Measurements from ENCODE around the gene METTL25B. TPM values are rescaled to one million over a fixed set of nuclear protein-coding genes. Genes with fewer than 3 reads are reported as not detected.
A peak's percentile ranks its signal among the peaks of the same experiment; 100 is the strongest.

METTL25B gene
- total and polyA plus RNA-seq, 10 of the 15 experiments (the other 5 are each of a cell fraction or from before 2014, with no cell fraction given) = 5.9 to 25.2 (median 13.5) TPM

- TF ChIP-seq POU2F2 (IDR thresholded peaks at IDR 0.05; ENCODE audit: borderline replicate concordance, low read depth, low read length) (no peak; the same call in 2 of the 3 replicates), ZBTB33 (IDR thresholded peaks at IDR 0.05) (no peak), CHD1 (IDR thresholded peaks at IDR 0.05; ENCODE audit: low read depth, low read length) (no peak), NR2C1 (IDR thresholded peaks at IDR 0.05) (peak; percentile 85), ASH2L (IDR thresholded peaks at IDR 0.05; ENCODE audit: borderline replicate concordance, low read depth) (no peak), ESRRA (IDR thresholded peaks at IDR 0.05; ENCODE audit: low read length) (peak; percentile 87; the same call in 1 of the 2 replicates), KDM1A (IDR thresholded peaks at IDR 0.05; ENCODE audit: borderline replicate concordance) (no peak), ZBTB40 (IDR thresholded peaks at IDR 0.05; ENCODE audit: borderline replicate concordance) (peak; percentile 98), NR2F1 (conservative IDR thresholded peaks at IDR 0.05) (peak; percentile 94), KLF5 (IDR thresholded peaks at IDR 0.05; ENCODE audit: partially characterized antibody) (peak; percentile 85), BACH1 (IDR thresholded peaks at IDR 0.05; ENCODE audit: borderline replicate concordance) (peak; percentile 32; the same call in 1 of the 2 replicates), BHLHE40 (IDR thresholded peaks at IDR 0.05; ENCODE audit: borderline replicate concordance in 1 of 2, low read depth in 2 of 2, low read length in 1 of 2) (peak; percentile 30 to 56; a peak in 1 of 4 replicates), IKZF1 (conservative IDR thresholded peaks at IDR 0.05) (peak; percentile 100), CBX5 (IDR thresholded peaks at IDR 0.05; ENCODE audit: low read depth) (no peak), CTCF (IDR thresholded peaks at IDR 0.05 in 2 of 3, conservative IDR thresholded peaks at IDR 0.05 in 1 of 3; ENCODE audit: control insufficient read depth in 2 of 3, extremely low read depth in 1 of 3, insufficient read depth in 1 of 3, low read depth in 3 of 3, low read length in 3 of 3) (no peak), SREBF2 (IDR thresholded peaks at IDR 0.05; ENCODE audit: low read length) (peak; percentile 60; the same call in 1 of the 2 replicates), ELK1 (IDR thresholded peaks at IDR 0.05; ENCODE audit: low read depth, low read length) (peak; percentile 97), MEF2B (IDR thresholded peaks at IDR 0.05; ENCODE audit: partially characterized antibody, poor library complexity, severe bottlenecking) (no peak), IRF4 (IDR thresholded peaks at IDR 0.05; ENCODE audit: low read depth, low read length) (peak; percentile 32; the same call in 1 of the 2 replicates), SPI1 (IDR thresholded peaks at IDR 0.05; ENCODE audit: borderline replicate concordance, insufficient read depth, low read depth, low read length) (peak; percentile 64; the same call in 1 of the 2 replicates), MTA3 (IDR thresholded peaks at IDR 0.05; ENCODE audit: borderline replicate concordance, low read length) (no peak)
Measured at GRCh38 chr1:156740741-156741480, 12.6 kb downstream of the METTL25B start, which contains the start of gene MRPL24 (continued).

Data from GM12878 (cell line).